Upper lobe of left lung (tissue), 6 donors: Measurements from ENCODE around the gene TAF1B. TPM values are rescaled to one million over a fixed set of nuclear protein-coding genes. Genes with fewer than 3 reads are reported as not detected.
"Not testable (repeated sequence)": the region's sequence is repeated elsewhere in the genome, so short reads cannot be mapped to it uniquely, and the experiment has no call there.

ENCODE experiments used
- ATAC-seq, 2 donors: fragments of 200-7000 bp; cut with Tn5 transposase; one replicate each; pipeline ENCODE4 v1.9.1; 2022; ENCODE audit warnings: mild to moderate bottlenecking in 2 of 2, moderate library complexity in 2 of 2; ENCODE audit not compliant: low FRiP score in 2 of 2
- DNase-seq, 2 donors: peaks; one replicate each; pipeline ENCODE4 v3.0.0-alpha.2; 2019 to 2020
- H3K27ac ChIP-seq, 4 donors: fragments of 200-600 bp; sonication (generic); one replicate each; pipeline ENCODE4 v1.5.1; 2016 to 2019
- H3K27me3 ChIP-seq, 4 donors: fragments of 200-600 bp; sonication (generic); one replicate each; pipeline ENCODE4 v1.5.1; 2017 to 2019
- H3K36me3 ChIP-seq, 4 donors: fragments of 200-600 bp; sonication (generic); one replicate each; pipeline ENCODE4 v1.5.1; 2016 to 2019
- H3K4me1 ChIP-seq, 4 donors: fragments of 200-600 bp; sonication (generic); one replicate each; pipeline ENCODE4 v1.5.1; 2018 to 2019
- H3K4me3 ChIP-seq, 4 donors: fragments of 200-600 bp; sonication (generic); one replicate each; pipeline ENCODE4 v1.5.1; 2017 to 2019; ENCODE audit warnings: mild to moderate bottlenecking in 2 of 4, moderate library complexity in 1 of 4
- H3K9me3 ChIP-seq, 4 donors: fragments of 200-600 bp; sonication (generic); one replicate each; pipeline ENCODE4 v1.5.1; 2018 to 2019
- CTCF ChIP-seq, 6 experiments: fragments of 450-650 bp in 4 of 6; fragments of 200-600 bp in 2 of 6; sonication (generic) in 2 of 6; IDR thresholded peaks; one replicate each; pipeline ENCODE4 v1.5.1; 2016 to 2019; ENCODE audit warnings: antibody characterized with exemption in 6 of 6
- EP300 ChIP-seq, 4 donors: sonication (generic); formaldehyde crosslinking; IDR thresholded peaks; one replicate each; pipeline ENCODE4 v1.5.1; 2017; ENCODE audit warnings: antibody characterized with exemption in 4 of 4, control low read depth in 2 of 4
- POLR2A ChIP-seq, 4 donors: fragments of 450-650 bp; IDR thresholded peaks; one replicate each; pipeline ENCODE4 v1.5.1; 2016 to 2017; ENCODE audit warnings: antibody characterized with exemption in 4 of 4, mild to moderate bottlenecking in 2 of 4
- POLR2AphosphoS5 ChIP-seq, 2 donors: sonication (generic); formaldehyde crosslinking; IDR thresholded peaks; one replicate each; pipeline ENCODE4 v1.5.1; 2017; ENCODE audit warnings: antibody characterized with exemption in 2 of 2
- WGBS, 2 donors: methylation state at CpG; one replicate each; pipeline ENCODE4 v1.1.5; 2017 to 2018; 5-methylcytosine and 5-hydroxymethylcytosine counted together
- total RNA-seq, 6 donors: library from RNA; depleted of rRNA in 4 of 6; stranded (reverse); fragments of >200 nt in 4 of 6; gene quantifications; one replicate each; pipeline versions ENCODE4 v1.1.0 to v1.2.1, GENCODE V29; 2016 to 2021
- donor health status: DM: no; HTN: no; CAD: no; lungs with moderate emphysema.
- donor health status: DM: no; HTN: yes; CAD: no; lungs with severe emphysema.

The TAF1B gene
- total RNA-seq, 6 donors from 2014 or later = 8.5 to 24.3 (median 16.7) TPM

DNA sequence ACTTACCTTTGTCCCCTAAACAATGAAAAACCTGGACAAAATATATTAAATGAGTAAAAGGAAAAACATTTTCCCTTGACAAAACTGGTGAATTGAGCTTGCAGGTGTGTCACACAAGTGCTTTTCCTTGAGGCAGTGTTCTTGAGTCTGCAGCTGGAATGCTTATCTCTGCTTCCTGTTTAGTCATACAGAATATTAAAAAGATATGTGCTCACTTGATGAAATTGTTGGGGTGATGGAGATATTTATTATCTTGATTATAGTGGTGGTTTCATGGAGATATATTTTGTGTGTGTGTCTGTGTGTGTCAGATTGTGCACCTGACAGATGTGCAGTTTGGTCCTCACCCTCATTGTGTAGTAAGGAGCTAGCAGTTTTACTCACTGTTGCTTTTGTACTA lies 3.3 kb downstream of the TAF1B start:
- Histone ChIP-seq H3K27ac (no peak overlapping the region), H3K36me3 (peaks cover 4 to 30% (median 7%) of the 10 kb centered on the region in 4 donors), H3K27me3 (no peaks in the 10 kb centered on the region), H3K4me3 (no peak overlapping the region), H3K4me1 (peaks cover 12 to 35% (median 23%) of the 10 kb centered on the region in 4 donors), H3K9me3 (no peaks in the 10 kb centered on the region)
- DNase-seq (no peak), ATAC-seq (no peak)
- TF ChIP-seq POLR2AphosphoS5 (IDR thresholded peaks at IDR 0.05) (no peak), POLR2A (IDR thresholded peaks at IDR 0.05) (no peak), CTCF (IDR thresholded peaks at IDR 0.05) (no peak)

- DNase-seq (no peak), ATAC-seq (no peak)
- Histone ChIP-seq H3K36me3 (peaks cover 7 to 36% (median 13%) of the 10 kb centered on the region in 4 donors), H3K27me3 (no peaks in the 10 kb centered on the region), H3K9me3 (no peaks in the 10 kb centered on the region), H3K27ac (no peak overlapping the region), H3K4me3 (no peak overlapping the region), H3K4me1 (peaks cover 12 to 35% (median 23%) of the 10 kb centered on the region in 4 donors)
- WGBS, 2 donors = 59 to 78% methylated on average over 4 of the region's 4 CpGs
- TF ChIP-seq CTCF (IDR thresholded peaks at IDR 0.05) = no peak
- TF ChIP-seq POLR2A (IDR thresholded peaks at IDR 0.05) = no peak
- TF ChIP-seq POLR2AphosphoS5 (IDR thresholded peaks at IDR 0.05) = no peak
- no peak for TF ChIP-seq EP300 (IDR thresholded peaks at IDR 0.05)
These were observed 3.9 kb downstream of the TAF1B start for GRCh38 chr2:9847140-9847539.

- ATAC-seq (no peak), DNase-seq (no peak)
- TF ChIP-seq EP300 (IDR thresholded peaks at IDR 0.05) (no peak), POLR2AphosphoS5 (IDR thresholded peaks at IDR 0.05) (no peak)
- Histone ChIP-seq H3K36me3 (peaks cover 11 to 86% (median 49%) of the 10 kb centered on the region in 4 donors), H3K4me1 (no peaks in the 10 kb centered on the region), H3K9me3 (no peaks in the 10 kb centered on the region), H3K27ac (no peak overlapping the region), H3K27me3 (no peaks in the 10 kb centered on the region), H3K4me3 (no peak overlapping the region)
- WGBS, 2 donors = 90 to 97% methylated on average over 2 of the region's 2 CpGs
These were observed 9.6 kb downstream of the TAF1B start for GRCh38 chr2:9852881-9853280.

DNA sequence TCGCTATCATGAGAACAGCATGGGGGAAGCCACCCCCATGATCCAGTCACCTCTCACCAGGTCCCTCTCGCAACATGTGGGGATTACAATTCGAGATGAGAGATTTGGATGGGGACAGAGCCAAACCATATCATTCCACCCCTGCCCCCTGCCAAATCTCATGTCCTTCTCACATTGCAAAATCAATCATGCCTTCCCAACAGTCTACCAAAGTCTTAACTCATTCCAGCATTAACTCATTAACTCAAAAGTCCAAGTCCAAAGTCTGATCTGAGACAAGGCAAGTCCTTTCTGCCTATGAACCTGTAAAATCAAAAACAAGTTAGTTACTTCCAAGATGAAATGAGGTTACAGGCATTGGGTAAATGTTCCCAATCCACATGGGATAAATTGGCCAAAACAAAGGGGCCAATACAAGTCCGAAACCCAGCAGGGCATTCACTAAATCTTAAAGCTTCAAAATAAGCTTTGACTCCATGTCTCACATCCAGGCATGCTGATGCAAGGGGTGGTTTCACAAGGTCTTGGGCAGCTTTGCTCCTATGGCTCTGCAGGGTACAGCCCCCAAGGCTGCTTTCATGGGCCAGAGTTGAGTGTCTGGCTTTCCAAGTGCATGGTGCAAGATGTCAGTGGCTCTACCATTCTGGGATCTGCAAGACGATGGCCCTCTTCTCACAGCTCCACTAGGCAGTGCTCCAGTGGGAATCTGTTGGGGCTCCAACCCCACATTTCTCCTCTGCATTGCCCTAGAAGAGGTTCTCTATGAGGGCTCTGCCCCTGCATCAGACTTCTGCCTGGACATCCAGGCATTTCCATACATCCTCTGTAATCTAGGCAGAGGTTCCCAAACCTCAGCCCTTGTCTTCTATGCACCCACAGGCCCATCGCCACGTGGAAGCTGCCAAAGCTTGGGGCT lies 14.8 kb downstream of the TAF1B start:
- TF ChIP-seq POLR2AphosphoS5 (IDR thresholded peaks at IDR 0.05) (no peak), EP300 (IDR thresholded peaks at IDR 0.05) (no peak), POLR2A (IDR thresholded peaks at IDR 0.05) (no peak), CTCF (IDR thresholded peaks at IDR 0.05) (no peak)
- no peaks in the 10 kb centered on the region for H3K27me3 ChIP-seq
- H3K9me3 ChIP-seq = peaks cover 0 to 7% (median 1%) of the 10 kb centered on the region in 4 donors
- no peak for DNase-seq
- no peak overlapping the region for H3K27ac ChIP-seq
- 96 to 98% methylated on average over 5 to 7 of the region's 7 CpGs for WGBS, 2 donors
- peaks cover 0 to 57% (median 40%) of the 10 kb centered on the region in 4 donors for H3K36me3 ChIP-seq
- no peak for ATAC-seq
- H3K4me3 ChIP-seq = no peak overlapping the region
- no peaks in the 10 kb centered on the region for H3K4me1 ChIP-seq

- Histone ChIP-seq H3K36me3 (peaks cover 0 to 51% (median 34%) of the 10 kb centered on the region in 4 donors), H3K4me1 (no peaks in the 10 kb centered on the region), H3K9me3 (peaks cover 0 to 7% (median 1%) of the 10 kb centered on the region in 4 donors), H3K27me3 (no peaks in the 10 kb centered on the region), H3K4me3 (no peak overlapping the region), H3K27ac (no peak overlapping the region)
- TF ChIP-seq CTCF (IDR thresholded peaks at IDR 0.05) = no peak
- no peak for TF ChIP-seq POLR2A (IDR thresholded peaks at IDR 0.05)
- WGBS, 2 donors = 87 to 99% methylated on average over 5 of the region's 5 CpGs
- ATAC-seq = no peak
- no peak for DNase-seq
These were observed 15.4 kb downstream of the TAF1B start for GRCh38 chr2:9858730-9859068.

GRCh38 chr2:9860922-9861580 lies 17.8 kb downstream of the TAF1B start:
- not testable (repeated sequence) for H3K27me3 ChIP-seq, H3K4me3 ChIP-seq, H3K4me1 ChIP-seq, H3K27ac ChIP-seq, H3K9me3 ChIP-seq, ATAC-seq
- DNase-seq = peak in 1 of 2 donors; percentile 58
- WGBS, 2 donors = 84 to 96% methylated on average over 4 to 21 of the region's 21 CpGs
- peaks cover 0 to 27% (median 17%) of the 10 kb centered on the region in 4 donors for H3K36me3 ChIP-seq
